ENCODE data around the gene GALNT4. TPM values are rescaled to one million over a fixed set of nuclear protein-coding genes. Genes with fewer than 3 reads are reported as not detected.

Gene GALNT4
- 18.2 and 21.6 TPM in 2 replicates for total RNA-seq

GRCh38 chr12:89524541-89525304 lies at the start of gene GALNT4:
Gene GALNT4, minus strand, starts transcription at chr12:89524796. Its CDS starts 247 bp downstream, at chr12:89524549.

DNA sequence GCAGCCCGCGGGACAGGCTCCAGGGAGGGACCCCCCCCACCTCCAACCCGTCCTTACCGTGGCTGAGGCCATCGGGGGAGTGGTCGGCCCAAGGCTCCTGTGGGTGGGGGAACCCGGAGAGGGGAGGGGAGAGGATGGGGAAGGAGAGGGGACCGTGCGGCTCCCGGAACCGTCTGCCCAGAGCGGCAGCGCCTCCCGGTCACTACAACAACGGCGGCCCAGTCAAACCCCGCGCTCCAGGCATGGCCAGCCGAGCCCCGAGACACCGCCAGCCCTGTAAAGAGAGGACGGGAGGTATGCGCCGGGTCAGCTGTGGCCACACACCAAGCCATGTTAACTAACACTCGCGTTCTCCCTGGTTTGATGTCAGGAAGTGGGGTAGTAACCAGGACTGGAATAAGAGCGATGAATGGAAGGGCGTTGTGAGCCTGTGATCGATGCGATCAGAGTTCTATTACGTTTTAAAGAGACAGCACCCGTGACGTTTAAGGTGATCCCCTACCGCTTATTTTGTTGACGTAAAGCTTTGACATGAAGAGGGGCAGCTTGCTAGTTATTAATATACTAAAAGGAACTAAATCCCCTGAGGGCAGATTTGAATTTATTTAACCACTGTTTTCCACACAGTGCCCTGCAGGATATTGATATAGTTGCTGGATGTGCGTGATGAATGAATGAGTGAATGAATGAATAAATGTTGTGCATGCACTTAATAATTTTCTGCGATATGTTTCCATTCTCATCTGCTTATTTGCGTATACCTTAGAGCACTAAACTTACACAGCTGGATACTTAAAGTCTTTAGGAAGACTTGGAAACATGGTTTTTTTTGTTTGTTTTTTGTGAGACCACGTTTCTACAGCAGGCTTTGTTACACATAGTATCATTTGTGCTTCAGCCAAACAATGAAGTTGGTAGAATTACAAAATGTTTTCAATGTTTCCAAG lies 1.5 kb upstream of the GALNT4 start, which contains the start of gene POC1B:
TSS of gene POC1B (minus strand) at position 224 of the 947 bp plus-strand sequence. CDS start at position 72, 152 bp downstream.

Other genes starting within 250 kb of the GALNT4 start
- gene DUSP6, start 172.3 kb downstream of the GALNT4 start, total RNA-seq: 96.2 and 167 TPM in 2 replicates
- gene POC1B, start 1.3 kb upstream of the GALNT4 start, total RNA-seq: 15.7 and 16.5 TPM in 2 replicates
- 344 and 473 TPM in 2 replicates for gene ATP2B1, start 184.0 kb upstream of the GALNT4 start, total RNA-seq

Measured in uterine smooth muscle cell (primary cell).